Suprapubic skin (tissue), 4 donors: ENCODE data around the gene FAAP100.

Experiments used
- CTCF ChIP-seq, 2 donors: fragments of 200-600 bp in 1 of 2; fragments of 450-650 bp in 1 of 2; sonication (generic) in 1 of 2; IDR thresholded peaks; one replicate each; pipeline ENCODE4 v1.5.1; 2016 to 2019; ENCODE audit warnings: antibody characterized with exemption in 2 of 2, mild to moderate bottlenecking in 1 of 2, moderate library complexity in 1 of 2
- EP300 ChIP-seq: sonication (generic); formaldehyde crosslinking; IDR thresholded peaks from one replicate; pipeline ENCODE4 v1.6.1; 2017; ENCODE audit warnings: antibody characterized with exemption
- POLR2A ChIP-seq, 2 donors: fragments of 450-650 bp; IDR thresholded peaks; one replicate each; pipeline ENCODE4 v1.6.1; 2017; ENCODE audit warnings: antibody characterized with exemption in 2 of 2, mild to moderate bottlenecking in 2 of 2, moderate library complexity in 2 of 2
- POLR2AphosphoS5 ChIP-seq, 3 donors: sonication (generic); formaldehyde crosslinking; IDR thresholded peaks; one replicate each; pipeline ENCODE4 v1.6.1; 2017; ENCODE audit warnings: antibody characterized with exemption in 3 of 3

- no peak for TF ChIP-seq CTCF (IDR thresholded peaks at IDR 0.05)
- no peak for TF ChIP-seq POLR2AphosphoS5 (IDR thresholded peaks at IDR 0.05)
- TF ChIP-seq EP300: no peak
- no peak for TF ChIP-seq POLR2A (IDR thresholded peaks at IDR 0.05)
Observed at GRCh38 chr17:81532490-81533287, 19.5 kb downstream of the FAAP100 start.
